Activated naive CD4-positive, alpha-beta T cell treated with anti-CD3 and anti-CD28 coated beads for 36 hours (primary cell): ENCODE data around the gene SLC35F3. TPM values are rescaled to one million over a fixed set of nuclear protein-coding genes. Genes with fewer than 3 reads are reported as not detected.

ENCODE experiments used
- CTCF ChIA-PET: fragments of 350-600 bp; sonication (Branson Sonifier 250); formaldehyde crosslinking; loops from one replicate; lab custom pipeline; 2021; ENCODE audit warnings: antibody characterized with exemption; lab: Charles Lee
- DNase-seq: peaks from one replicate; pipeline ENCODE4 v3.0.0-alpha.2; 2020
- H3K27ac Mint-ChIP-seq: one replicate; pipeline ENCODE4 v1.8.0; 2021; ENCODE audit warnings: mild to moderate bottlenecking, mixed read lengths
- H3K27me3 Mint-ChIP-seq: one replicate; pipeline ENCODE4 v1.8.0; 2021; ENCODE audit warnings: low read depth, mixed read lengths
- H3K36me3 Mint-ChIP-seq: one replicate; pipeline ENCODE4 v1.8.0; 2021; ENCODE audit warnings: low read depth, mixed read lengths
- H3K4me1 Mint-ChIP-seq: one replicate; pipeline ENCODE4 v1.8.0; 2021; ENCODE audit warnings: low read depth, mixed read lengths
- H3K4me3 Mint-ChIP-seq: one replicate; pipeline ENCODE4 v1.8.0; 2021; ENCODE audit warnings: mild to moderate bottlenecking, moderate library complexity, mixed read lengths
- H3K9me3 Mint-ChIP-seq: one replicate; pipeline ENCODE4 v1.8.0; 2021; ENCODE audit warnings: mixed read lengths
- intact Hi-C: fragments of 100-400 bp; cut with micrococcal nuclease; formaldehyde crosslinking; loops from one replicate; pipeline ENCODE4 v1.15.1; 2023
- total RNA-seq, 2 experiments: library from RNA; stranded (reverse); gene quantifications; one replicate each; pipeline ENCODE4 v1.2.3, GENCODE V29; 2021

SLC35F3 gene
- total RNA-seq, 2 experiments from 2014 or later: not detected

- Mint-ChIP-seq H3K4me1 (peaks cover 13% of the 10 kb centered on the region), H3K4me3 (no peak overlapping the region), H3K27ac (no peak overlapping the region), H3K36me3 (no peaks in the 10 kb centered on the region), H3K9me3 (no peaks in the 10 kb centered on the region), H3K27me3 (peaks cover 30% of the 10 kb centered on the region)
- intact Hi-C loops: no loop called here
- CTCF ChIA-PET: interaction anchor here (0.8 to 1.4 kb wide), 6 partner anchors 17 to 98 kb away, joined by 3 to 5 read pairs (median 4); no protein-coding TSS in a partner anchor
- no peak for DNase-seq
These were observed 325.3 kb downstream of the SLC35F3 start for GRCh38 chr1:234229581-234230387.

DNA sequence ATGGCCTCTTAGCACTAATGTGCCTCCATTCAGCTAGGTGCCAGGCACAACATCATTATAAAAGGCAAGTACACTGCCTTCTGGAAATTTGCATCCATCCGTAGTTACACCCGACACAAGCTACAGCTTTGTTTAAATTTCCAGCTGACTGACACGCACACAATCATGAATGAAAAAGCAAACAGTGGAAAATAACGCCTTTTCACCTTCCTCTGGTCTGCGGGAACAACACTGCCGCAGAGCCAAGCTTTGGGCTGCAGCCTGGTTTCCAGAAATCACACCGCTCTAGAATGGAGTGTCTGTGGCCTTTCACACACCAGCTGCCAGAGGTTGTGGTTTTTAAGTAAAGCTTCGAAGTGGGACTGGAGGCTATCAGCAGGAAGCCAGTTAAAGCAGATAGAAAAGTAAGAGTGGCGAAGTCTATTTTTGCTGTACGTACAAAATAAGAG is 326.0 kb downstream of the SLC35F3 start:
- Mint-ChIP-seq H3K4me3 (no peak overlapping the region), H3K27ac (no peak overlapping the region), H3K36me3 (no peaks in the 10 kb centered on the region), H3K9me3 (no peaks in the 10 kb centered on the region), H3K4me1 (peaks cover 13% of the 10 kb centered on the region), H3K27me3 (peaks cover 28% of the 10 kb centered on the region)
- DNase-seq: peak; percentile 22
- CTCF ChIA-PET: interaction anchor here (0.8 to 2.0 kb wide), 8 partner anchors 17 to 97 kb away, joined by 3 to 9 read pairs (median 4); no protein-coding TSS in a partner anchor
- intact Hi-C loops: no loop called here

DNA sequence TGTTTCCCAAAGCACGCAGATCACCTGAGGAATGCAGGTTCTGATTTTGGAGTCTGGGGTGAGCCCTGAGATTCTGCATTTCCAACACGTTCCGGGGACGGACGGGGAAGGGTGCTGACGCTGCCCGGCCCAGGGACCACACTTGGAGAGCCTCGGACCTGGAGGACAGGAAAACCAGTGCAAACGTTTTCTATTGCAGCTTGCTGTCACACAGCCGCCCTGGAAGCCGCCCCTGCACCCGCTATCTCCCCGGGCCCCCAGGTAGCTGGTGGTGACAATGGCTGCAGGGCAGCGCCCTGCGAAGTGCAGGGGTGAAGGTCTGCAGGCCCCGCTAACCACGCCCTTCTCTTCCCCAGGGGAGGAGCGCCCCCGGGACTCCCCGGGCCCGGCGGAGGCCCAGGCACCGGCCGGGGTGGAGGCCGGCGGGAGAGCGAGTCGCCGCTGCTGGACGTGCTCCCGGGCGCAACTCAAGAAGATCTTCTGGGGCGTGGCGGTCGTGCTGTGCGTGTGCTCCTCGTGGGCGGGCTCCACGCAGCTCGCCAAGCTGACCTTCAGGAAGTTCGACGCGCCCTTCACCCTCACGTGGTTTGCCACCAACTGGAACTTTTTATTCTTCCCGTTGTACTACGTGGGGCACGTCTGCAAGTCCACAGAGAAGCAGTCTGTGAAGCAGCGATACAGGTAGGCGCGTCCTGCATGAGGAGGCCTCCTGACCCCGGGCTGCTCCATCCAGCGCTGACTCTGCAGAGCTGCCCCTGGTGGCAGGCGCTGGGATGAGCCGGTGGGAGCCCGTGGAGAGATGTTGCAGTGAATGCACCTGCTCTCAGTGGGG is 326.8 kb downstream of the SLC35F3 start:
- Mint-ChIP-seq H3K27ac (no peak overlapping the region), H3K9me3 (no peaks in the 10 kb centered on the region), H3K4me3 (peak overlapping the region; percentile 30), H3K27me3 (peaks cover 26% of the 10 kb centered on the region), H3K36me3 (no peaks in the 10 kb centered on the region), H3K4me1 (peaks cover 13% of the 10 kb centered on the region)
- intact Hi-C loops: no loop called here
- CTCF ChIA-PET: interaction anchor here (0.6 to 2.0 kb wide), 5 partner anchors 18 to 205 kb away, joined by 3 to 9 read pairs (median 4); no protein-coding TSS in a partner anchor
- DNase-seq: peak; percentile 16

DNA sequence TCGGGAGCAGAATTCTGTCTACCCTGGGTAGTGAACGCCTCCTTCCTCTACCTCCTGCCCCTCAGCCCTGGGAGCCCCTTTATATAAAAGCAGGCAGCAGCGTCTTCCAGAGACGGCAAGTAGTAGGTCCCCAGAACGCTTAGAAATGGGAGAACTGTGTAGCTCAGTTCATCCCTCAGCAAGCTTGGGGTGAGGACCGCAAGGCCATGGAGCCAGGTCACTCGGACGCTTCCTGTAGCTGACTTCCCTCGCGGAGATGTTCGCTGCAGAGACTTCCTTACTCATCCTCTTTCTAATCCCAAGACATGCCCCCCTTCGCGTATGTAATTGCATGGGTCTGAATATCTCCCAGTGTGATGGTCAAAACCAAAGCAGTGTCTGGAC is 327.4 kb downstream of the SLC35F3 start:
- no peaks in the 10 kb centered on the region for H3K9me3 Mint-ChIP-seq
- CTCF ChIA-PET: interaction anchor here (0.6 to 2.0 kb wide), 3 partner anchors 18 to 205 kb away, joined by 3 to 9 read pairs (median 6); no protein-coding TSS in a partner anchor

GRCh38 chr1:234234199-234234598 is 329.7 kb downstream of the SLC35F3 start:
- no peaks in the 10 kb centered on the region for H3K36me3 Mint-ChIP-seq
- DNase-seq: no peak
- no peaks in the 10 kb centered on the region for H3K9me3 Mint-ChIP-seq
- peaks cover 13% of the 10 kb centered on the region for H3K4me1 Mint-ChIP-seq
- peaks cover 26% of the 10 kb centered on the region for H3K27me3 Mint-ChIP-seq
- H3K27ac Mint-ChIP-seq: no peak overlapping the region
- intact Hi-C loops: no loop called here
- H3K4me3 Mint-ChIP-seq: no peak overlapping the region
- CTCF ChIA-PET: interaction anchor here (0.9 to 2.5 kb wide), 3 partner anchors 21 to 76 kb away, joined by 3 to 11 read pairs (median 8); no protein-coding TSS in a partner anchor

More for the DNA sequence above, 327.4 kb downstream of the SLC35F3 start:
- no peak overlapping the region for H3K4me3 Mint-ChIP-seq
- H3K4me1 Mint-ChIP-seq: peaks cover 13% of the 10 kb centered on the region
- intact Hi-C loops: no loop called here
- no peaks in the 10 kb centered on the region for H3K36me3 Mint-ChIP-seq
- no peak for DNase-seq
- H3K27ac Mint-ChIP-seq: no peak overlapping the region
- H3K27me3 Mint-ChIP-seq: peaks cover 29% of the 10 kb centered on the region

DNA sequence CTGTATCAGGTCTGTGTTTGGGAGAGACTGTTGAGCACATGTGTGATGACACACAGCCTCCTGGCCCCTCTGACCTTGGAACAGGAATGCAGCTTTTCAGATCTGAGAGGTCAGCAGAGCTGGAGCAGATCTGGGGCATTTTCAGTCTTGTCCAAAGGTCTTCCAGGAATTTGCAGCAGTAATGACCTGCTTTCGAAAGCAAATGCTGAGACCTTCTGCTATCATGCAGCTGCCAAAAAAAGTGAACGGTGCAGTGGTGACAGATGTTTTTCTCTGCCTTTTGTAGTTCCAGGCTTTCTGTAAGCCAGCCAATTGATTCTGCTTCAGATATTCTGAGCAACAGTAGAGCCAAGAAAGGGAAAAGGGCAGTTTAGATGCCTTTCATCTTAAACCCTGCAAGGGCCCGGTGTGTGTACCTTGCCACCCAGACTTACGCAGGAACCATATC is 331.0 kb downstream of the SLC35F3 start:
- Mint-ChIP-seq H3K27ac (no peak overlapping the region), H3K27me3 (peaks cover 22% of the 10 kb centered on the region), H3K4me3 (no peak overlapping the region), H3K9me3 (no peaks in the 10 kb centered on the region), H3K36me3 (no peaks in the 10 kb centered on the region), H3K4me1 (peaks cover 10% of the 10 kb centered on the region)
- no peak for DNase-seq
- intact Hi-C loops: no loop called here
- CTCF ChIA-PET: interaction anchor here (1.6 kb wide), 1 partner anchor 9 kb away, joined by 6 read pairs; no protein-coding TSS in a partner anchor

DNA sequence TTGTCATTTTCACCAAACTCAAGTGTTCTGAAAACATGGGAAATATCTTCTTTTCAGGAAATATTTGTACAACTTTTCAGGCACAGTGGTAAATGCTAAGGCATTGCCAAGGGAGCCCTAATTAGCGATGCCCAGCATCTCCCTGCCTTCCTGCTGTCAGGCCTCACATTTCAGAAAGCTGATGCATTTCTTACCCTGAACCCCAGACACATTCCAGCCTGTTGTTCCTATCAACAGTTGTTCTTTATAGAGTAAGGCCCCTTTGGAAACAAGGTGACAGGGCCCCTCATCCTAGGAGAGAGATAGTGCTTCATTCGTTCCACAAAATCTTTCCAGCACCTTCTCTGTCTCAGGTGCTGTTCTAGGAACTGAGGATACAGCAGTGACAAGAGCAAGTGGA is 332.9 kb downstream of the SLC35F3 start:
- no peaks in the 10 kb centered on the region for H3K9me3 Mint-ChIP-seq
- CTCF ChIA-PET: interaction anchor here (1.1 to 1.5 kb wide), 2 partner anchors 24 to 72 kb away, joined by 3 to 5 read pairs; no protein-coding TSS in a partner anchor
- no peak for DNase-seq
- no peak overlapping the region for H3K27ac Mint-ChIP-seq
- no peaks in the 10 kb centered on the region for H3K4me1 Mint-ChIP-seq
- no peak overlapping the region for H3K4me3 Mint-ChIP-seq
- H3K36me3 Mint-ChIP-seq: no peaks in the 10 kb centered on the region
- intact Hi-C loops: no loop called here
- H3K27me3 Mint-ChIP-seq: peaks cover 18% of the 10 kb centered on the region

- Mint-ChIP-seq H3K9me3 (no peaks in the 10 kb centered on the region), H3K4me3 (no peak overlapping the region), H3K4me1 (no peaks in the 10 kb centered on the region), H3K36me3 (no peaks in the 10 kb centered on the region), H3K27me3 (peaks cover 18% of the 10 kb centered on the region), H3K27ac (no peak overlapping the region)
- intact Hi-C loops: no loop called here
- no peak for DNase-seq
- CTCF ChIA-PET: interaction anchor here (1.5 kb wide), 1 partner anchor 72 kb away, joined by 5 read pairs; no protein-coding TSS in a partner anchor
These were observed 333.6 kb downstream of the SLC35F3 start for GRCh38 chr1:234238060-234238459.

GRCh38 chr1:234239515-234239914 is 335.0 kb downstream of the SLC35F3 start:
- H3K36me3 Mint-ChIP-seq: no peaks in the 10 kb centered on the region
- CTCF ChIA-PET: no interaction called here

GRCh38 chr1:234239936-234240335 is 335.5 kb downstream of the SLC35F3 start:
- DNase-seq: no peak
- intact Hi-C loops: no loop called here
- CTCF ChIA-PET: interaction anchor here (1.2 kb wide), 1 partner anchor 70 kb away, joined by 5 read pairs; no protein-coding TSS in a partner anchor
- Mint-ChIP-seq H3K27ac (no peak overlapping the region), H3K9me3 (no peaks in the 10 kb centered on the region), H3K36me3 (no peaks in the 10 kb centered on the region), H3K4me3 (no peak overlapping the region), H3K27me3 (peaks cover 24% of the 10 kb centered on the region), H3K4me1 (peaks cover 10% of the 10 kb centered on the region)

More at GRCh38 chr1:234239515-234239914, 335.0 kb downstream of the SLC35F3 start:
- H3K9me3 Mint-ChIP-seq: no peaks in the 10 kb centered on the region
- no peak for DNase-seq
- H3K4me3 Mint-ChIP-seq: no peak overlapping the region
- intact Hi-C loops: no loop called here
- H3K4me1 Mint-ChIP-seq: peaks cover 8% of the 10 kb centered on the region
- no peak overlapping the region for H3K27ac Mint-ChIP-seq
- H3K27me3 Mint-ChIP-seq: peaks cover 24% of the 10 kb centered on the region

- intact Hi-C loops: no loop called here
- CTCF ChIA-PET: interaction anchor here (1.0 to 1.2 kb wide), 2 partner anchors 27 to 69 kb away, joined by 5 read pairs; no protein-coding TSS in a partner anchor
- peaks cover 13% of the 10 kb centered on the region for H3K4me1 Mint-ChIP-seq
These were observed 336.2 kb downstream of the SLC35F3 start for GRCh38 chr1:234240680-234241079.

More at GRCh38 chr1:234240680-234241079, 336.2 kb downstream of the SLC35F3 start:
- Mint-ChIP-seq H3K27me3 (peaks cover 24% of the 10 kb centered on the region), H3K27ac (no peak overlapping the region), H3K4me3 (no peak overlapping the region), H3K9me3 (no peaks in the 10 kb centered on the region), H3K36me3 (no peaks in the 10 kb centered on the region)
- DNase-seq: no peak
